Body of pancreas (tissue), 4 donors: ENCODE measurements around the gene RNF187. TPM values are rescaled to one million over a fixed set of nuclear protein-coding genes. Genes with fewer than 3 reads are reported as not detected.

ENCODE experiments used
- ATAC-seq: fragments of 150-250 bp; one replicate; pipeline ENCODE4 v1.9.1; 2016
- DNase-seq, 4 donors: peaks; one replicate each; pipeline ENCODE4 v3.0.0-alpha.2; 2019
- H3K27ac ChIP-seq, 4 donors: fragments of 200-600 bp; sonication (generic); 1 replicate in 3 of 4; 2 replicates in 1 of 4; pipeline versions ENCODE4 v1.5.1 to v1.6.1; 2016 to 2019; ENCODE audit warnings: mild to moderate bottlenecking in 1 of 4, mixed read lengths in 1 of 4, moderate library complexity in 1 of 4
- H3K27me3 ChIP-seq, 2 donors: fragments of 200-600 bp; sonication (generic); one replicate each; pipeline ENCODE4 v1.6.0; 2016; ENCODE audit warnings: mild to moderate bottlenecking in 1 of 2
- H3K36me3 ChIP-seq, 2 donors: fragments of 200-600 bp; sonication (generic); replicated peaks in 1 of 2; 2 replicates each; pipeline ENCODE4 v1.5.1; 2016; ENCODE audit warnings: low read depth in 2 of 2; ENCODE audit not compliant: insufficient read depth in 1 of 2
- H3K4me1 ChIP-seq: fragments of 200-600 bp; sonication (generic); one replicate; pipeline ENCODE4 v1.6.0; 2016
- H3K4me3 ChIP-seq, 2 donors: fragments of 200-600 bp; sonication (generic); 1 replicate in 1 of 2; 2 replicates in 1 of 2; pipeline ENCODE4 v1.5.1; 2016 to 2019
- H3K9me3 ChIP-seq, 3 donors: fragments of 200-600 bp; sonication (generic); 1 replicate in 2 of 3; 2 replicates in 1 of 3; pipeline ENCODE4 v1.5.1; 2016
- POLR2A ChIP-seq, 3 donors: fragments of 450-650 bp; IDR thresholded peaks; one replicate each; pipeline ENCODE4 v1.6.1; 2016; ENCODE audit warnings: antibody characterized with exemption in 3 of 3, mild to moderate bottlenecking in 2 of 3
- WGBS, 2 donors: methylation state at CpG; one replicate each; pipeline ENCODE4 v1.1.5; 2017; 5-methylcytosine and 5-hydroxymethylcytosine counted together
- intact Hi-C: fragments of 100-400 bp; cut with DNase I; formaldehyde crosslinking; loops from one replicate; pipeline ENCODE4 v1.15.1; 2023
- total RNA-seq, 2 donors: library from RNA; depleted of rRNA; stranded (reverse); fragments of >200 nt; gene quantifications; one replicate each; pipeline ENCODE4 v1.1.0, GENCODE V29; 2016
- TF ChIP-seq, protein P1 (sequence below), 7 experiments: fragments of 450-650 bp in 4 of 7; fragments of 200-600 bp in 3 of 7; sonication (generic) in 3 of 7; IDR thresholded peaks; one replicate each; pipeline ENCODE4 v1.5.1; 2016 to 2019; ENCODE audit warnings: antibody characterized with exemption in 7 of 7

The RNF187 gene
- total RNA-seq, 2 donors from 2014 or later, result 20.0 to 35.9 TPM

DNA sequence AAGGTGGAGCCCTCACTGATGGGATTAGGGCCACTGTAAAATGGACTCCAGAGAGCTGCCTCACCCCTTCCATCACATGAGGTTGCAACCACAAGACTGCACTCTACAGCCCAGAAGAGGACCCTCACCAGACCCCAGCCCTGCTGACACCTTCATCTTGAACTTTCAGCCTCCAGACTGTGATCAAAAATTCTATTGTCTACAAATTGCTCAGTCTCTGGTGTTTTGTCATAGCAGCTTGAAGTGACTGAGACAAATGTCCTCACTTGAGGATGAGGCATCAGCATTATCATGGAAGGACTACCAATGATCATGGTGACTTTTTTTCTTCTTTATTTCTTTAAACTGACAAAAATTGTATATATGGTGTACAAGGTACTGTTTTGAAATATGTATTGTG lies 43.8 kb upstream of the RNF187 start:
- intact Hi-C loops, result no loop called here
- Histone ChIP-seq H3K9me3 (no peaks in the 10 kb centered on the region), H3K4me1 (peaks cover 10% of the 10 kb centered on the region), H3K4me3 (no peak overlapping the region), H3K27me3 (peaks cover 3 to 14% of the 10 kb centered on the region in 2 donors), H3K27ac (no peak overlapping the region), H3K36me3 (no peaks in the 10 kb centered on the region)
- DNase-seq (no peak), ATAC-seq (no peak)
- TF ChIP-seq, protein P1, sequence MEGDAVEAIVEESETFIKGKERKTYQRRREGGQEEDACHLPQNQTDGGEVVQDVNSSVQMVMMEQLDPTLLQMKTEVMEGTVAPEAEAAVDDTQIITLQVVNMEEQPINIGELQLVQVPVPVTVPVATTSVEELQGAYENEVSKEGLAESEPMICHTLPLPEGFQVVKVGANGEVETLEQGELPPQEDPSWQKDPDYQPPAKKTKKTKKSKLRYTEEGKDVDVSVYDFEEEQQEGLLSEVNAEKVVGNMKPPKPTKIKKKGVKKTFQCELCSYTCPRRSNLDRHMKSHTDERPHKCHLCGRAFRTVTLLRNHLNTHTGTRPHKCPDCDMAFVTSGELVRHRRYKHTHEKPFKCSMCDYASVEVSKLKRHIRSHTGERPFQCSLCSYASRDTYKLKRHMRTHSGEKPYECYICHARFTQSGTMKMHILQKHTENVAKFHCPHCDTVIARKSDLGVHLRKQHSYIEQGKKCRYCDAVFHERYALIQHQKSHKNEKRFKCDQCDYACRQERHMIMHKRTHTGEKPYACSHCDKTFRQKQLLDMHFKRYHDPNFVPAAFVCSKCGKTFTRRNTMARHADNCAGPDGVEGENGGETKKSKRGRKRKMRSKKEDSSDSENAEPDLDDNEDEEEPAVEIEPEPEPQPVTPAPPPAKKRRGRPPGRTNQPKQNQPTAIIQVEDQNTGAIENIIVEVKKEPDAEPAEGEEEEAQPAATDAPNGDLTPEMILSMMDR (IDR thresholded peaks at IDR 0.05), result no peak
- no peak for TF ChIP-seq POLR2A (IDR thresholded peaks at IDR 0.05)

DNA sequence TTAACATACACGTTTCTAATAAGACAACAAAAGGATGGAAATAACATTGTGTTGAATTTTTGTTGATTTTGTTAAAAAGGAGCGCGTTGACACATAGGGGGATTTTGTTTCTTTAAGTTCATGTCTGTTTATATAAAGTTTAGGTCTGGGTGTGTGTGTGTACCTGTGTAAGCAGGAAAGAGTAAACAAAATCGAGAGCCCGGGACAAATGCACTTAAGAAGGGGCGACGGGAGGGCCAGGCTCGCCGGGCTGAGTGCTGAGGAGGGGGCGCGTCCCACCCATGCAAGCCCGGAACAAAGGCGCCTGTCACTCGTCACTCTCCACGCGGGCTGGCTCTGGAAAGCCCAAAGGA lies 41.7 kb upstream of the RNF187 start:
- WGBS, 2 donors, result 4 to 6% methylated on average over 16 of the region's 16 CpGs
- peaks cover 10% of the 10 kb centered on the region for H3K4me1 ChIP-seq
- H3K9me3 ChIP-seq, result no peaks in the 10 kb centered on the region
- no peak overlapping the region for H3K27ac ChIP-seq
- H3K36me3 ChIP-seq, result no peaks in the 10 kb centered on the region
- intact Hi-C loops, result no loop called here
- no peak overlapping the region for H3K4me3 ChIP-seq
- ATAC-seq (no peak), DNase-seq (no peak)
- TF ChIP-seq POLR2A (IDR thresholded peaks at IDR 0.05), result no peak
- TF ChIP-seq, protein P1 (IDR thresholded peaks at IDR 0.05), result no peak
- peaks cover 3 to 14% of the 10 kb centered on the region in 2 donors for H3K27me3 ChIP-seq

DNA sequence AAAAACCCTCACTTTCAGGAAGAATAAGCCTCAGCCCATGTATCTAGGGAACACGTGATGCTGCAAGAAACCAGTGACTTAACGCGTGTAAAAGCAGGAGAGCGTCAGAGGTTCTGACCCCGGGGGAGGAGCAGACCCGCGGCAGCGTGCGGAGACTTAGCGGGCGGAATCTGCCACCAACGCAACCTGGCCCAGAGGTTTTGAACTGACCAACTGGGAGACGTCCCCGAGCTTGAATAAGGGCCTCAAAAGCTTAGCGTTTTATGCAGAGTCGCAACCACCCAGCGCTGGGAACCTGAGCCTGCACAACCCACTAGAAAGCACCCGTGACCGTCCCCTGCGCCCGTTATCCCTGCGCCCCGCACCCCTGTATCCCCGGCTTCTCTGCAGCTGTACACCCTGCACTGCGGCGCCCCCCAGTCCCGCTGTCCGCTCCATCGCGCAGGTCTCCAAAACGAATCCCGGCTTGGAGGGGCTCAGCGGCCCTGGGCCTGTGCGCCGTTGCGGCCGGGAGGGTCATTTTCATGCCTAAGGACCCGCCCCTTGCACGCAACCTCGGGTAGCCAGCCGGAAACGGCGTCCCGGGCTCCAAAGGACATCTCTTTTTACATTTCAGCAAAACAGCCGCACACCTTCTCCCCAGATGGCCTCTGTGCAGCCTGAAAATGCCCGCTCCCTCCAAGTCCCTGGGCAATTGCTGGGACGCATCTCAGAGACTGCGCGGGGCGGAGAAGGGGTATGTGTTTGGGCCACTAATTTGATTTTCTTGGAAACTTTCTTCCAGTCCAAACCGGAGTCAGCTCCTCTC lies 41.1 kb upstream of the RNF187 start:
- Histone ChIP-seq H3K4me3 (no peak overlapping the region), H3K27ac (no peak overlapping the region), H3K9me3 (no peaks in the 10 kb centered on the region), H3K4me1 (peaks cover 10% of the 10 kb centered on the region), H3K36me3 (no peaks in the 10 kb centered on the region), H3K27me3 (peaks cover 3 to 14% of the 10 kb centered on the region in 2 donors)
- ATAC-seq (peak; percentile 66), DNase-seq (peak in 2 of 4 donors; percentile 30 to 45)
- TF ChIP-seq, protein P1 (IDR thresholded peaks at IDR 0.05), result no peak
- TF ChIP-seq POLR2A (IDR thresholded peaks at IDR 0.05), result no peak
- WGBS, 2 donors, result 7 to 16% methylated on average over 29 to 48 of the region's 51 CpGs
- intact Hi-C loops, result no loop called here

DNA sequence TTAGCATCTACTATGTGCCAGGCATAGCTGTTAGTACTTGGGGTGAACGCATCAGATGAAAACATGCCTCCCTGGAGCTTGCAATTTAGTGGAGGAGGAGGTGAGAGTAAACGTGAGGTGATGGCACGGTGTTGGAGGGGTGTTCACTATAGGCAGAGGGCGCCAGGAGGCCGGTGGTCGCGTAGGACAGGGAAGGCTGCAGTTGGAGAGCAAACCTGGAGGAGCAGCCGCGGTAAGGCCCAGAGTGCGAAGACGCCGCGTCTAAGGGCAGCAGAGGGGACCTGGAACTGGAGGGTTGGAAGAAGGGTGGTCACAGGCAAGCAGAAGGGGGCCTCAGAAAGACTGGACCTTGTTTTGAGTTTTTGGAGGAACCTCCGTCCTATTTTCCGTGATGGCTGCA lies 40.3 kb upstream of the RNF187 start:
- DNase-seq, result no peak
- no peaks in the 10 kb centered on the region for H3K36me3 ChIP-seq
- peaks cover 10% of the 10 kb centered on the region for H3K4me1 ChIP-seq
- H3K27ac ChIP-seq, result no peak overlapping the region
- WGBS, 2 donors, result 47 to 53% methylated on average over 15 of the region's 15 CpGs
- H3K4me3 ChIP-seq, result no peak overlapping the region
- intact Hi-C loops, result no loop called here
- H3K9me3 ChIP-seq, result no peaks in the 10 kb centered on the region
- ATAC-seq, result no peak
- TF ChIP-seq, protein P1 (IDR thresholded peaks at IDR 0.05), result no peak
- TF ChIP-seq POLR2A (IDR thresholded peaks at IDR 0.05), result no peak
- peaks cover 3 to 14% of the 10 kb centered on the region in 2 donors for H3K27me3 ChIP-seq

DNA sequence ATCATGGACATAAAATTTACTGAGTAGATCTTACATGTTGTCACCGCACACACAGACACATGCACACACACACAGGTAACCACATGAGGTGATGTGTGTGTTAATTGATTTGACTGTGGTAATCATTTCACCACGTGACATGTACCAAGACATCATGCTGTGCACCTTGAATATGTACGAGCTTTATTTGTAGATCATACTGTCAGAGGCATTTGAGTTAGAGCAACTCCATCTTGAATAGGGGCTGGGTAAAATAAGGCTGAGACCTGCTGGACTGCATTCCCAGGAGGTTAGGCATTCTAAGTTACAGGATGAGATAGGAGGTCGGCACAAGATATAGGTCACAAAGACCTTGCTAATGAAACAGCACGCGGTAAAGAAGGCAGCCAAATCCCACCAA lies 38.8 kb upstream of the RNF187 start:
- TF ChIP-seq, protein P1 (IDR thresholded peaks at IDR 0.05), result no peak
- TF ChIP-seq POLR2A (IDR thresholded peaks at IDR 0.05), result no peak
- peaks cover 3 to 14% of the 10 kb centered on the region in 2 donors for H3K27me3 ChIP-seq
- no peaks in the 10 kb centered on the region for H3K9me3 ChIP-seq
- intact Hi-C loops, result no loop called here
- peaks cover 10% of the 10 kb centered on the region for H3K4me1 ChIP-seq
- ATAC-seq (no peak), DNase-seq (no peak)
- H3K36me3 ChIP-seq, result no peaks in the 10 kb centered on the region
- 60 to 73% methylated on average over 6 of the region's 6 CpGs for WGBS, 2 donors
- no peak overlapping the region for H3K27ac ChIP-seq
- H3K4me3 ChIP-seq, result no peak overlapping the region
